Esophagus squamous epithelium (tissue), 5 donors: ENCODE measurements around the gene CREM. TPM values are rescaled to one million over a fixed set of nuclear protein-coding genes. Genes with fewer than 3 reads are reported as not detected.

Experiments
- DNase-seq: peaks from one replicate; lab custom pipeline; 2025; lab: John Stamatoyannopoulos, UW
- H3K27ac ChIP-seq, 4 donors: fragments of 200-600 bp; sonication (generic); one replicate each; pipeline ENCODE4 v1.5.1; 2016 to 2019; ENCODE audit warnings: mild to moderate bottlenecking in 1 of 4
- H3K27me3 ChIP-seq, 4 donors: fragments of 200-600 bp; sonication (generic); 1 replicate in 3 of 4; 2 replicates in 1 of 4; pipeline versions ENCODE4 v1.5.1 to v1.6.0; 2017 to 2021; ENCODE audit warnings: antibody characterized with exemption in 1 of 4
- H3K36me3 ChIP-seq, 3 donors: fragments of 200-600 bp; sonication (generic); one replicate each; pipeline ENCODE4 v1.5.1; 2016 to 2019
- H3K4me1 ChIP-seq, 3 donors: fragments of 200-600 bp; sonication (generic); one replicate each; pipeline ENCODE4 v1.5.1; 2017 to 2019
- H3K4me3 ChIP-seq, 4 donors: fragments of 200-600 bp; sonication (generic); 1 replicate in 3 of 4; 2 replicates in 1 of 4; pipeline ENCODE4 v1.5.1; 2016 to 2019; ENCODE audit warnings: mild to moderate bottlenecking in 2 of 4, moderate library complexity in 1 of 4
- H3K9me3 ChIP-seq, 3 donors: fragments of 200-600 bp; sonication (generic); one replicate each; pipeline ENCODE4 v1.5.1; 2016 to 2019
- POLR2A ChIP-seq, 4 donors: fragments of 450-650 bp; IDR thresholded peaks; one replicate each; pipeline ENCODE4 v1.6.1; 2017; ENCODE audit warnings: antibody characterized with exemption in 4 of 4, mild to moderate bottlenecking in 4 of 4, moderate library complexity in 3 of 4
- WGBS, 2 donors: methylation state at CpG; one replicate each; pipeline ENCODE4 v1.1.5; 2018; 5-methylcytosine and 5-hydroxymethylcytosine counted together
- intact Hi-C: fragments of 100-400 bp; cut with DNase I; formaldehyde crosslinking; loops from one replicate; pipeline ENCODE4 v1.15.0; 2022
- total RNA-seq, 4 donors: library from RNA; depleted of rRNA; stranded (reverse); fragments of >200 nt; gene quantifications; one replicate each; pipeline ENCODE4 v1.1.0, GENCODE V29; 2016
- TF ChIP-seq, protein P1 (sequence below), 6 experiments: fragments of 450-650 bp in 4 of 6; fragments of 200-600 bp in 2 of 6; sonication (generic) in 2 of 6; IDR thresholded peaks; one replicate each; pipeline ENCODE4 v1.5.1; 2016 to 2019; ENCODE audit warnings: antibody characterized with exemption in 6 of 6, mild to moderate bottlenecking in 4 of 6, moderate library complexity in 4 of 6
- donor health status: DM: yes; HTN: yes; CAD: no.

Gene CREM
- total RNA-seq, 4 donors from 2014 or later = 19.4 to 23.8 (median 21.6) TPM

DNA sequence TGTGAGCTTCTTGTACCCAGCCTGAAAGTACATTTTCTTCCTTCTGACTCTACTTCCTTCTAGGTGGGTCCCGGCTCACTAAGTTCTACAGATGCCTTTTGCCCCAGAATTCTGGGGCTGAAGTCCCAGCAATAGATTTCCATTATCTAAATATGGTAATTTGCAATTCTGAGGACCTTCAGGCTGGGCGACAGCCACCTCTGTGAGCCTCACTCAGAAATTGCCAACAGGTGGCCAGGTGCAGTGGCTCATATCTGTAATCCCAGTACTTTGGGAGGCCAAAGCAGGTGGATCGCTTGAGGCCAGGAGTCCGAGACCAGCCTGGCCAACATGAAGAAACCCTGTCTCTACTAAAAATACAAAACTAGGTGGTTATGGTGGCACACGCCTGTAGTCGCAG is 23.7 kb downstream of the CREM start:
- H3K27ac ChIP-seq = no peak overlapping the region
- intact Hi-C loops = no loop called here
- 92 to 95% methylated on average over 3 to 6 of the region's 6 CpGs for WGBS, 2 donors

DNA sequence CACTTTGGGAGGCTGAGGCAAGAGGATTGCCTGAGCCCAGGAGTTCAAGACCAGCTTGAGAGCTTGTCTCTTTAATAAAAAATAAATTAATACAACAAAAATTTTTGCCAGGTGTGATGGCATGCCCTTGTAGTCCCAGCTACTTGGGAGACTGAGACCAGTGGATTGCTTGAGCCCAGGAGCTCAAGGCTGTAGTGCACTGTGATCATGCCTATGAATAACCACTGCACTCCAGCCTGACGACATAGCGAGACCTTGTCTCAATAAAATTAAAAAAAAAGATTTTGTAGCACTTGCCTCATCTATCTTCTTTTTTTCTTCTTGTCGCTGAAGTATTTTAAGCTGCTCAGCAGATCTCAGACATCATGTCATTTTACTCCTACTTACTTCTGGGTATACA is 26.3 kb downstream of the CREM start:
- H3K36me3 ChIP-seq = no peaks in the 10 kb centered on the region
- H3K27ac ChIP-seq = no peak overlapping the region
- H3K27me3 ChIP-seq = no peaks in the 10 kb centered on the region
- WGBS, 2 donors = 93 to 96% methylated on average over 3 of the region's 3 CpGs
- H3K9me3 ChIP-seq = no peaks in the 10 kb centered on the region
- intact Hi-C loops = no loop called here
- DNase-seq = no peak
- TF ChIP-seq, protein P1, sequence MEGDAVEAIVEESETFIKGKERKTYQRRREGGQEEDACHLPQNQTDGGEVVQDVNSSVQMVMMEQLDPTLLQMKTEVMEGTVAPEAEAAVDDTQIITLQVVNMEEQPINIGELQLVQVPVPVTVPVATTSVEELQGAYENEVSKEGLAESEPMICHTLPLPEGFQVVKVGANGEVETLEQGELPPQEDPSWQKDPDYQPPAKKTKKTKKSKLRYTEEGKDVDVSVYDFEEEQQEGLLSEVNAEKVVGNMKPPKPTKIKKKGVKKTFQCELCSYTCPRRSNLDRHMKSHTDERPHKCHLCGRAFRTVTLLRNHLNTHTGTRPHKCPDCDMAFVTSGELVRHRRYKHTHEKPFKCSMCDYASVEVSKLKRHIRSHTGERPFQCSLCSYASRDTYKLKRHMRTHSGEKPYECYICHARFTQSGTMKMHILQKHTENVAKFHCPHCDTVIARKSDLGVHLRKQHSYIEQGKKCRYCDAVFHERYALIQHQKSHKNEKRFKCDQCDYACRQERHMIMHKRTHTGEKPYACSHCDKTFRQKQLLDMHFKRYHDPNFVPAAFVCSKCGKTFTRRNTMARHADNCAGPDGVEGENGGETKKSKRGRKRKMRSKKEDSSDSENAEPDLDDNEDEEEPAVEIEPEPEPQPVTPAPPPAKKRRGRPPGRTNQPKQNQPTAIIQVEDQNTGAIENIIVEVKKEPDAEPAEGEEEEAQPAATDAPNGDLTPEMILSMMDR (IDR thresholded peaks at IDR 0.05) = no peak
- TF ChIP-seq POLR2A (IDR thresholded peaks at IDR 0.05) = no peak
- H3K4me3 ChIP-seq = no peak overlapping the region
- peaks cover 0 to 20% (median 0%) of the 10 kb centered on the region in 3 donors for H3K4me1 ChIP-seq

More for the DNA sequence above, 23.7 kb downstream of the CREM start:
- Histone ChIP-seq H3K27me3 (no peaks in the 10 kb centered on the region), H3K4me1 (peaks cover 0 to 25% (median 0%) of the 10 kb centered on the region in 3 donors), H3K4me3 (no peak overlapping the region), H3K9me3 (no peaks in the 10 kb centered on the region), H3K36me3 (no peaks in the 10 kb centered on the region)
- no peak for TF ChIP-seq POLR2A (IDR thresholded peaks at IDR 0.05)
- TF ChIP-seq, protein P1 (IDR thresholded peaks at IDR 0.05) = no peak
- DNase-seq = no peak

DNA sequence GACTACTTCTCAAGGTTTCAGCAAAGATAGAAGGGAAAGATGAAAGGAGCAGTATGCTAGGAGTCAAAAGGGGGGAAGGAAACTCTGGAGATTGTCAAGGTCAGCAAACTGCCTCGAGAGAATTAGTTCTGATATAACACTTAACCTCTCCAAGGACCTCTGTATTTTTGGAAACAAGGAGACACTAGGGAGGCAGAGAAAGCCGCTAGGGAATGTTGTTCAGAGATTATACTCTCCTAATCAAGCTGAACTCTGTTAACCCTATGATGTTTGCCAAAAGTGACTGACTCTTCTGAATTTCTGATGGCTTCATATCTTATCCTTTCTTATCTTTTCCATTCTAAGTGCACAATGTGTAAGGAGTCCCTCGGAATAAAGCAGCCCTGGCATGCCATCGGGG is 27.1 kb downstream of the CREM start:
- Histone ChIP-seq H3K36me3 (no peaks in the 10 kb centered on the region), H3K9me3 (no peaks in the 10 kb centered on the region), H3K27me3 (no peaks in the 10 kb centered on the region), H3K4me1 (peaks cover 0 to 16% (median 0%) of the 10 kb centered on the region in 3 donors), H3K27ac (no peak overlapping the region), H3K4me3 (no peak overlapping the region)
- DNase-seq = no peak
- WGBS, 2 donors = 69 to 70% methylated on average over 4 of the region's 4 CpGs
- intact Hi-C loops = no loop called here
- TF ChIP-seq POLR2A (IDR thresholded peaks at IDR 0.05) = no peak
- TF ChIP-seq, protein P1 (IDR thresholded peaks at IDR 0.05) = no peak

- WGBS, 2 donors = 87 to 90% methylated on average over 1 of the region's 1 CpG
These were observed 34.1 kb downstream of the CREM start for GRCh38 chr10:35160743-35161142.

GRCh38 chr10:35161906-35162305 is 35.3 kb downstream of the CREM start:
- Histone ChIP-seq H3K9me3 (no peaks in the 10 kb centered on the region), H3K4me1 (no peaks in the 10 kb centered on the region), H3K27me3 (no peaks in the 10 kb centered on the region), H3K27ac (no peak overlapping the region), H3K36me3 (no peaks in the 10 kb centered on the region), H3K4me3 (no peak overlapping the region)
- intact Hi-C loops = no loop called here
- WGBS, 2 donors = 94 to 97% methylated on average over 2 of the region's 2 CpGs
- DNase-seq = no peak
- TF ChIP-seq, protein P1 (IDR thresholded peaks at IDR 0.05) = no peak
- TF ChIP-seq POLR2A (IDR thresholded peaks at IDR 0.05) = no peak

More at GRCh38 chr10:35160743-35161142, 34.1 kb downstream of the CREM start:
- no peaks in the 10 kb centered on the region for H3K9me3 ChIP-seq
- intact Hi-C loops = no loop called here
- DNase-seq = no peak
- H3K4me3 ChIP-seq = no peak overlapping the region
- H3K36me3 ChIP-seq = no peaks in the 10 kb centered on the region
- H3K27ac ChIP-seq = no peak overlapping the region
- TF ChIP-seq, protein P1 (IDR thresholded peaks at IDR 0.05) = no peak
- no peak for TF ChIP-seq POLR2A (IDR thresholded peaks at IDR 0.05)
- H3K4me1 ChIP-seq = no peaks in the 10 kb centered on the region
- H3K27me3 ChIP-seq = no peaks in the 10 kb centered on the region
